Midbrain (tissue), 1 donor: ENCODE data around the gene NOCT.
"Not testable (repeated sequence)": the region's sequence is repeated elsewhere in the genome, so short reads cannot be mapped to it uniquely, and the experiment has no call there.

ENCODE experiments used
- DNase-seq: peaks from one replicate; lab custom pipeline; 2025; lab: John Stamatoyannopoulos, UW

NOCT gene

DNA sequence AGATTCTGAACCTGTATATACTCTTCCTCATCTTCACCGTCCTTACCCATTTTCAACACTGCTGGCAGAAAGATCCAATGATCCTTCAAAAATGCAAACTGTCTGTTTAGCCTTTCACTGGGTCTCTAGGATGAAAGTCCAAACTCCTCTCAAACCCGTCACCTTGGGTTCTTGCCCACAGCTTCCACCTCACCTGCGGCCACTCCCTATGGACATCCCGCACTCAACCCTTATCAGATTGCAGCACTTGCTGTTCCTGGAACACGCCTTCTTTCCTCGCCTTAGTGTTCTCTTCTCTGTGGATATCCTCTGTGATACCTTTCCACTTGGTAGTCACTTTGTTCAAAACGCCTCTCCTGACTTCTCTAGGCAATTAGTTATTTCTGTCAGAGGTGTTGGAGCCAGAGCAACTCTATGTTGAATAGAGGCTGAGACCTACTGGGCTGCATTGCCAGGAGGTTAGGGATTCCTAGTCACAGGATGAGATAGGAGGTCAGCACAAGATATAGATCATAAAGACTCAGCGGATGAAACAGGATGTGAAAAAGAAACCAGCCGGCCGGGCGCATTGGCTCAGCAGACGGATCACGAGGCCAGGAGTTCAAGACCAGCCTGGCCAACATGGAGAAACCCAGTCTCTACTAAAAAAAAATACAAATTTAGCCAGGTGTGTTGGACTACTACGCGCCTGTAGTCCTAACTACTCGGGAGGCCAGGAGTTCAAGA, 4.2 kb upstream of the NOCT start:
- no peak for DNase-seq

- DNase-seq: no peak
These were observed 961 bp upstream of the NOCT start for GRCh38 chr4:139014371-139015268.

GRCh38 chr4:139015948-139016471, 429 bp downstream of the NOCT start:
- DNase-seq: peak; percentile 16

DNA sequence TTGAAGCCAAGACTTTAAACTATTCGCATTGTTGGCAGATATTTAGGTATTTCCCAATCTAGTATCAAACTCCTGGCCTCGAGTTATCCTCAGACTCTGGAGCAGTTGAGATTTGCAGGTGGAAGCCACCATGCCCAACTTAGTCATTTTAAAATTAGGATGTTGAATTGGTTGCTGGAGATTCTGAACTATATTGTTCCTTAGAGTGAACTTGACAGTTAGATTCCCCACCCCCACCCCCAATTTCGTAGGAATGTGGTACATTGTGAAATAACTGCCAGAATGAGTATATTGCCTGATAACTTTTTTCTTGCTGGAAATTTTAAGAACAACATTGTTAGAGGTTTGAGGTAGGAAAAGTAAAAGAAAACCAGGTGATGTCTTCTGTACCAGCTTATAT, 2.3 kb downstream of the NOCT start:
- no peak for DNase-seq

- no peak for DNase-seq
These were observed 2.9 kb downstream of the NOCT start for GRCh38 chr4:139018501-139018900.

- DNase-seq: no peak
These were observed 3.6 kb downstream of the NOCT start for GRCh38 chr4:139018971-139019758.

GRCh38 chr4:139020384-139020783, 4.8 kb downstream of the NOCT start:
- DNase-seq: no peak

DNA sequence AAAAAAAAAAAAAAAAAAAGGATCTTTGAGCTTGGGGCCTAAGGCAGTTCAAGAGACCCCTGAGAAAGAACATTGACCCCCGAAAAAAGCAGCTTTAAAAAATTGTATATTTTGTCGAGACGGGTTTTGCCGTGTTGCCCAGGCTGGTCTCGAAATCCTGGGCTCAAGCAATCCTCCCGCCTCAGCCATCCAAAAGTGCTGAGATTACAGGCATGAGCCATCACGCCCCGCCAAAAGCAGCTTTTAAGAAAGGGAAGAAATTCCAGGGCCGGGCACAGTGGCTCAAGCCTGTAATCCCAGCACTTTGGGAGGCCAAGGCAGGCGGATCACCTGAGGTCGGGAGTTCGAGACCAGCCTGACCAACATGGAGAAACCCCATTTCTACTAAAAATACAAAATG, 5.5 kb downstream of the NOCT start:
- not testable (repeated sequence) for DNase-seq

- DNase-seq: no peak
These were observed 7.3 kb downstream of the NOCT start for GRCh38 chr4:139022835-139023234.

- DNase-seq: no peak
These were observed 9.1 kb downstream of the NOCT start for GRCh38 chr4:139024686-139025085.

DNA sequence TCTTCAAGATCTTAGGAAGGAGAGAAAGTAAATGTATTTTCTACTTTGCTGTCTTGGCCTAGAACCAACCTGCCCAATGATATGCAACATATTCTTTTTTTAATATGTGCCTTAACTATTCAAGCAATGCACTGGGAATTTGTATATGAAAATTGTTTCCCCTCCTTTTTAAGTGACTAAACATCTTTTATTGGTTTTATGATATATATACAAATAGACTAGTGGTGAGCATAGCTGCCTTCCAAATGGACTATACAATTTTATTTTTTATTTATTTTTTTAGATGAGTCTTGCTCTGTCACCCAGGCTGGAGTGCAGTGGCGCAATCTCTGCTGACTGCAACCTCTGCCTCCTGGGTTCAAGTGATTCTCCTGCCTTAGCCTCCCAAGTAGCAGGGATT, 10.3 kb downstream of the NOCT start:
- no peak for DNase-seq

- DNase-seq: no peak
These were observed 12.2 kb downstream of the NOCT start for GRCh38 chr4:139027776-139028175.

GRCh38 chr4:139028191-139028661, 12.6 kb downstream of the NOCT start:
- DNase-seq: peak; percentile 43

GRCh38 chr4:139029866-139030363, 14.3 kb downstream of the NOCT start:
- DNase-seq: not testable (repeated sequence)

- DNase-seq: peak; percentile 92
These were observed 15.1 kb downstream of the NOCT start for GRCh38 chr4:139030614-139031235.

GRCh38 chr4:139035650-139036049, 20.1 kb downstream of the NOCT start:
- DNase-seq: no peak

- DNase-seq: no peak
These were observed 21.3 kb downstream of the NOCT start for GRCh38 chr4:139036885-139037284.

DNA sequence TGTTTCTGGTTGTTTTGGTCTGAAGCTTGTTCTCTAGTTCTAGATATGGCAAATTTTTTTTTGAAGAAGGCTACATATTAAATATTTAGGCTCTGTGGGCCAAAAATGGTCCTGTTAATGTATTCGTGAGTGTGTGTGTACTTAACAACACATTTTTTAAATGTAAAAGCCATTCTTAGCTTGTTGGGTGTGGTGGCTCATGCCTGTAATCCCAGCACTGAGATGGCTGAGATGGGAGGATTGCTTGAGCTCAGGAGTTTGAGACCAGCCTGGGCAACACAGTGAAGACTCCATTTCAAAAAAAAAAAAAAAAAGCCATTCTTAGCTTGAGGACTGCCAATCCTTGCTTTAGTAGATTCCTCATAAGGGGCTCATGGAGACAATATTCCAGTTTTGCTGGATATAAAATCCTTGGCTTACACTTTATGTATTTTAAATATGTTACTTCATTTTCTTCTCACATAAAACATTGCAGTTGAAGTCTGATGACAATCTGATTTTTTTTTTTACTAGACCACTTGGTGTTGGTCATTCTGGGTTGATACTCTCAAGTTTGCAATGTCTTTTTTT, 23.4 kb downstream of the NOCT start:
- DNase-seq: no peak

DNA sequence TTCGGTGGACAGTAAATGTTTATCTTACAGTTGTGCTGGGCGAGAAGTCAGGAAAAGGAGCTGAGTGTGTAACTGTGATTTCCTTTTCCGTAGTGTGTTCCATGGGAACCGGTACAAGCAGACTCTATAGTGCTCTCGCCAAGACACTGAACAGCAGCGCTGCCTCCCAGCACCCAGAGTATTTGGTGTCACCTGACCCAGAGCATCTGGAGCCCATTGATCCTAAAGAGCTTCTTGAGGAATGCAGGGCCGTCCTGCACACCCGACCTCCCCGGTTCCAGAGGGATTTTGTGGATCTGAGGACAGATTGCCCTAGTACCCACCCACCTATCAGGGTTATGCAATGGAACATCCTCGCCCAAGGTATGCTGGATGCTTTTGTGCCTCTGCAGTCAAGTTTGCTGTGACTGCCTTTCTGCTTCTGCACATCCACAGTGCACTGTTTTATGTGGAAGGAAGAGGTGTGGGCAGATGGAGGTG, 27.4 kb downstream of the NOCT start:
- DNase-seq: no peak

DNA sequence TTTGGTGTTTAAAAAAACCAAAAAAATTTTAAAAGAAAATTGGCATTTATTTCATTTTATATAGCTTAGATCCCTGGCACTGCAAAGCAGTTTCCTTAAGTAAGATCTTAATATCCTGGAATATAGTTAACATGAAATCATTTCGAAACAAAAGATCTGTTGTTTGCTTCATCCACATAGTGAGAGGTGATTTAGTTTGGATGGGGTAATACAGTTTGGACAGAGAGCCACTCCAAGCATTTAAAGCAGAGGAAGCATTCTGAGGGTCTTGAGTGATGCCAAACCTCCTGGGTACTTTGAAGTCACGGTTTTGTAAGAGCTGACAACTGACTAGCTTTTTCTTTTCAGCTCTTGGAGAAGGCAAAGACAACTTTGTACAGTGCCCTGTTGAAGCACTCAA, 28.7 kb downstream of the NOCT start:
- DNase-seq: no peak

GRCh38 chr4:139048026-139048425, 32.4 kb downstream of the NOCT start:
- no peak for DNase-seq
